ENCODE measurements around the gene GNAQ. TPM values are rescaled to one million over a fixed set of nuclear protein-coding genes. Genes with fewer than 3 reads are reported as not detected.

Gene GNAQ
- total RNA-seq, 1 experiment from 2014 or later, result 28.7 TPM

DNA sequence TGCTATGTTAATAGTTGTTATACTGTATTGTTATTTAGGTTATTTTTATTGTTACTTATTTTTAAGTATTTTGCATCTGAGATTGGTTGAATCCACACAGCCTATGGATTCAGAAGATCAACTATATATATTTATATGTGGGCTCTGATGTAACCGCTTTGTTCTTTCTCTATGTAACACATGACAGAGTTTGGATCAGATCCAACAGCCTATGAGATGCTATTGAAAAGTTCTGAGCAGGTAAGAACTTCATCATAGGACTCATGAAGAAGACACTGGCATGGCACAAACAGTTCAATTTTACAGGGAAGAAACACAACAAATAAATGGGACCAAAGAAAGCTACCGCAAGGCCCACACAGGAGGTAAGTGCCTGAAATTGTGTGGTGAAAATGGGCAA lies 93.4 kb downstream of the GNAQ start:
- no peak for ATAC-seq
- Histone ChIP-seq H4K20me1 (ENCODE audit: insufficient read depth) (0 out of 2 replicates have a peak, but pooled peaks cover 3% of the 10 kb centered on the region), H3K9me3 (ENCODE audit: control insufficient read depth in 1 of 2, insufficient read depth in 1 of 2, low read depth in 1 of 2, low read length in 2 of 2) (no peaks in the 10 kb centered on the region), H3K36me3 (ENCODE audit: control insufficient read depth in 1 of 2, insufficient read depth in 2 of 2, low read length in 2 of 2) (no peaks in the 10 kb centered on the region), H3K4me3 (replicated peaks in 1 of 2; ENCODE audit: low read depth in 1 of 2, low read length in 2 of 2) (no peak overlapping the region), H3K9ac (ENCODE audit: low read length) (no peak overlapping the region), H3K9me2 (ENCODE audit: insufficient read depth) (0 out of 2 replicates have a peak, but pooled peaks cover 2% of the 10 kb centered on the region), H3K27ac (ENCODE audit: low read depth, low read length) (no peak overlapping the region), H2AFZ (ENCODE audit: low read depth, low read length, poor library complexity, severe bottlenecking) (no peak overlapping the region), H3K4me2 (ENCODE audit: low read length) (no peak overlapping the region), H3K4me1 (ENCODE audit: control insufficient read depth in 1 of 2, insufficient read depth in 2 of 2, low read length in 2 of 2) (peaks cover 0 to 3% of the 10 kb centered on the region in 2 experiments; a peak in 2 of 4 replicates), H3K79me2 (ENCODE audit: insufficient read depth, low read length) (no peaks in the 10 kb centered on the region), H3K27me3 (ENCODE audit: insufficient read depth, low read length) (no peaks in the 10 kb centered on the region)
- no TSS peak for BruUV-seq (replicated peaks)
- CTCF ChIA-PET, result no interaction called here
- RAD21 ChIA-PET (ENCODE audit: low non-redundant PET in 1 of 2, low total read pairs in 2 of 2, uncharacterized antibody in 2 of 2, unreplicated experiment in 2 of 2), result no interaction called here
- no peak for DNase-seq (ENCODE audit: low read depth, low spot score)
- no peak for TF ChIP-seq JUND (IDR thresholded peaks at IDR 0.05)
- TF ChIP-seq, protein P1, sequence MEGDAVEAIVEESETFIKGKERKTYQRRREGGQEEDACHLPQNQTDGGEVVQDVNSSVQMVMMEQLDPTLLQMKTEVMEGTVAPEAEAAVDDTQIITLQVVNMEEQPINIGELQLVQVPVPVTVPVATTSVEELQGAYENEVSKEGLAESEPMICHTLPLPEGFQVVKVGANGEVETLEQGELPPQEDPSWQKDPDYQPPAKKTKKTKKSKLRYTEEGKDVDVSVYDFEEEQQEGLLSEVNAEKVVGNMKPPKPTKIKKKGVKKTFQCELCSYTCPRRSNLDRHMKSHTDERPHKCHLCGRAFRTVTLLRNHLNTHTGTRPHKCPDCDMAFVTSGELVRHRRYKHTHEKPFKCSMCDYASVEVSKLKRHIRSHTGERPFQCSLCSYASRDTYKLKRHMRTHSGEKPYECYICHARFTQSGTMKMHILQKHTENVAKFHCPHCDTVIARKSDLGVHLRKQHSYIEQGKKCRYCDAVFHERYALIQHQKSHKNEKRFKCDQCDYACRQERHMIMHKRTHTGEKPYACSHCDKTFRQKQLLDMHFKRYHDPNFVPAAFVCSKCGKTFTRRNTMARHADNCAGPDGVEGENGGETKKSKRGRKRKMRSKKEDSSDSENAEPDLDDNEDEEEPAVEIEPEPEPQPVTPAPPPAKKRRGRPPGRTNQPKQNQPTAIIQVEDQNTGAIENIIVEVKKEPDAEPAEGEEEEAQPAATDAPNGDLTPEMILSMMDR (IDR thresholded peaks at IDR 0.05 in 2 of 3, conservative IDR thresholded peaks at IDR 0.05 in 1 of 3; ENCODE audit: borderline replicate concordance in 1 of 3, insufficient read depth in 1 of 3, low read depth in 2 of 3, low read length in 2 of 3), result no peak
- no peak for TF ChIP-seq SP1 (IDR thresholded peaks at IDR 0.05; ENCODE audit: low read depth)
- TF ChIP-seq, protein P2, sequence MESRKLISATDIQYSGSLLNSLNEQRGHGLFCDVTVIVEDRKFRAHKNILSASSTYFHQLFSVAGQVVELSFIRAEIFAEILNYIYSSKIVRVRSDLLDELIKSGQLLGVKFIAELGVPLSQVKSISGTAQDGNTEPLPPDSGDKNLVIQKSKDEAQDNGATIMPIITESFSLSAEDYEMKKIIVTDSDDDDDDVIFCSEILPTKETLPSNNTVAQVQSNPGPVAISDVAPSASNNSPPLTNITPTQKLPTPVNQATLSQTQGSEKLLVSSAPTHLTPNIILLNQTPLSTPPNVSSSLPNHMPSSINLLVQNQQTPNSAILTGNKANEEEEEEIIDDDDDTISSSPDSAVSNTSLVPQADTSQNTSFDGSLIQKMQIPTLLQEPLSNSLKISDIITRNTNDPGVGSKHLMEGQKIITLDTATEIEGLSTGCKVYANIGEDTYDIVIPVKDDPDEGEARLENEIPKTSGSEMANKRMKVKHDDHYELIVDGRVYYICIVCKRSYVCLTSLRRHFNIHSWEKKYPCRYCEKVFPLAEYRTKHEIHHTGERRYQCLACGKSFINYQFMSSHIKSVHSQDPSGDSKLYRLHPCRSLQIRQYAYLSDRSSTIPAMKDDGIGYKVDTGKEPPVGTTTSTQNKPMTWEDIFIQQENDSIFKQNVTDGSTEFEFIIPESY (IDR thresholded peaks at IDR 0.05; ENCODE audit: extremely low read depth, insufficient replicate concordance, low read length), result no peak
- POLR2A ChIA-PET, result no interaction called here
- intact Hi-C loops (cut with micrococcal nuclease), result no loop called here

DNA sequence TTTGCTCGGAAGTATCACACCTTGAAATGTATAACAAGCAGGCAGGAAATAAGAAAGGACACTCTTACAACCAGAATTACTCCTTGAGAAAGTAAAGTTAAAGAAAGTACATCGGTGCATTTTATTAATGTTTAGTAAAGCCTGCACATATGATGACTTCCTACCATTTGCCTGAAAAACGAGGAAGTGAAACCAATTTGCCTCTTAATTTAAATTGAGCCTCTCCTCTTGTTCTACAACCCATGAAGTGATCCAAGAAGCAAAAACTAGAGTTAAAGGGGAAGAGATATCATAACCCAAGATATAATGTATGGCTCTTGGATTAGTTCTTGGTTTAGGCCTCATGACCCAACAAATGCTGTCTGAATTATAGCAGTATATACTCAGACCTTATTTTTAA lies 95.6 kb downstream of the GNAQ start:
- no peak overlapping the region for H3K27ac ChIP-seq (ENCODE audit: low read depth, low read length)
- 0 out of 2 replicates have a peak, but pooled peaks cover 3% of the 10 kb centered on the region for H4K20me1 ChIP-seq (ENCODE audit: insufficient read depth)
- CTCF ChIA-PET, result no interaction called here
- TF ChIP-seq SRF (IDR thresholded peaks at IDR 0.05; ENCODE audit: low read depth), result no peak
- no peak for TF ChIP-seq EZH2 (IDR thresholded peaks at IDR 0.05)
- TF ChIP-seq SIN3A (IDR thresholded peaks at IDR 0.05; ENCODE audit: low read depth), result no peak
- no peak for TF ChIP-seq CEBPB (IDR thresholded peaks at IDR 0.05; ENCODE audit: low read depth)
- no peak for TF ChIP-seq ZNF274 (IDR thresholded peaks at IDR 0.05; ENCODE audit: low read depth, low read length)
- no peak for TF ChIP-seq JUND (IDR thresholded peaks at IDR 0.05)
- TF ChIP-seq YY1 (IDR thresholded peaks at IDR 0.05; ENCODE audit: extremely low read depth, insufficient replicate concordance, low read depth, low read length), result no peak
- TF ChIP-seq FOSL1 (IDR thresholded peaks at IDR 0.05; ENCODE audit: low read depth), result no peak
- BruUV-seq (replicated peaks), result no TSS peak
- no peak for DNase-seq (ENCODE audit: low read depth, low spot score)
- H2AFZ ChIP-seq (ENCODE audit: low read depth, low read length, poor library complexity, severe bottlenecking), result no peak overlapping the region
- H3K4me1 ChIP-seq (ENCODE audit: control insufficient read depth in 1 of 2, insufficient read depth in 2 of 2, low read length in 2 of 2), result peaks cover 0 to 6% of the 10 kb centered on the region in 2 experiments; a peak in 2 of 4 replicates
- H3K9me2 ChIP-seq (ENCODE audit: insufficient read depth), result 0 out of 2 replicates have a peak, but pooled peaks cover 2% of the 10 kb centered on the region
- no peaks in the 10 kb centered on the region for H3K27me3 ChIP-seq (ENCODE audit: insufficient read depth, low read length)
- no peak overlapping the region for H3K4me3 ChIP-seq (replicated peaks in 1 of 2; ENCODE audit: low read depth in 1 of 2, low read length in 2 of 2)
- no peaks in the 10 kb centered on the region; the same call in 1 of the 2 replicates for H3K79me2 ChIP-seq (ENCODE audit: insufficient read depth, low read length)
- H3K9me3 ChIP-seq (ENCODE audit: control insufficient read depth in 1 of 2, insufficient read depth in 1 of 2, low read depth in 1 of 2, low read length in 2 of 2), result no peaks in the 10 kb centered on the region
- no peak overlapping the region for H3K4me2 ChIP-seq (ENCODE audit: low read length)
- RAD21 ChIA-PET (ENCODE audit: low non-redundant PET in 1 of 2, low total read pairs in 2 of 2, uncharacterized antibody in 2 of 2, unreplicated experiment in 2 of 2), result no interaction called here
- intact Hi-C loops (cut with micrococcal nuclease), result no loop called here
- POLR2A ChIA-PET, result no interaction called here
- no peak overlapping the region for H3K9ac ChIP-seq (ENCODE audit: low read length)
- no peak for ATAC-seq
- H3K36me3 ChIP-seq (ENCODE audit: control insufficient read depth in 1 of 2, insufficient read depth in 2 of 2, low read length in 2 of 2), result no peaks in the 10 kb centered on the region
